Spinal cord (tissue), 10 donors: ENCODE data around the gene GCSAM. TPM values are rescaled to one million over a fixed set of nuclear protein-coding genes. Genes with fewer than 3 reads are reported as not detected.

Experiments used
- DNase-seq, 6 donors: peaks; one replicate each; pipeline versions ENCODE4 v3.0.0 to v3.0.0-alpha.2; 2013 to 2015; ENCODE audit warnings: low spot score in 6 of 6, low read depth in 4 of 6
- H3K27ac ChIP-seq: one replicate; pipeline ENCODE4 v1.5.1; 2013; ENCODE audit warnings: low read depth, low read length, control low read depth
- H3K27me3 ChIP-seq: one replicate; pipeline ENCODE4 v1.6.1; 2013; ENCODE audit warnings: low read length; ENCODE audit not compliant: control insufficient read depth, insufficient read depth
- H3K36me3 ChIP-seq: one replicate; pipeline ENCODE4 v1.6.1; 2013; ENCODE audit warnings: low read length; ENCODE audit not compliant: control insufficient read depth, insufficient read depth
- H3K4me1 ChIP-seq: one replicate; pipeline ENCODE4 v1.6.1; 2013; ENCODE audit warnings: low read length; ENCODE audit not compliant: control insufficient read depth, insufficient read depth
- H3K4me3 ChIP-seq: one replicate; pipeline ENCODE4 v1.5.1; 2013; ENCODE audit warnings: low read depth, low read length, control low read depth
- H3K9me3 ChIP-seq: one replicate; pipeline ENCODE4 v1.6.1; 2013; ENCODE audit warnings: low read length; ENCODE audit not compliant: control insufficient read depth, insufficient read depth
- WGBS: methylation state at CpG from one replicate; pipeline ENCODE4 v1.1.5; 2013; ENCODE audit warnings: missing lambda C conversion rate; ENCODE audit not compliant: insufficient coverage; 5-methylcytosine and 5-hydroxymethylcytosine counted together
- polyA plus RNA-seq, 2 donors: library from polyadenylated mRNA; unstranded; fragments of 120-200 nt; gene quantifications; one replicate each; pipeline ENCODE4 v1.2.1, GENCODE V29; 2013; ENCODE audit not compliant: insufficient read length in 2 of 2
- total RNA-seq, 2 donors: library from RNA; depleted of rRNA in 1 of 2; stranded (reverse); fragments of 120-200 nt in 1 of 2; fragments of >200 nt in 1 of 2; gene quantifications; one replicate each; pipeline versions ENCODE4 v1.2.3 to v1.2.4, GENCODE V29; 2013 to 2014
- donor health status: healthy.

The GCSAM gene
- total and polyA plus RNA-seq, 4 donors = 0.17 to 1.2 (median 0.35) TPM; not detected in 1

GRCh38 chr3:112121577-112122547 is 11.2 kb downstream of the GCSAM start:
- Histone ChIP-seq H3K4me3 (no peak overlapping the region), H3K27me3 (no peaks in the 10 kb centered on the region), H3K27ac (no peak overlapping the region), H3K4me1 (peaks cover 4% of the 10 kb centered on the region), H3K36me3 (no peaks in the 10 kb centered on the region), H3K9me3 (no peaks in the 10 kb centered on the region)
- no peak for DNase-seq
- no CpG with 5 or more reads among the region's 2 CpGs for WGBS

- no peaks in the 10 kb centered on the region for H3K27me3 ChIP-seq
- 72% methylated on average over 3 of the region's 9 CpGs for WGBS
- H3K27ac ChIP-seq = no peak overlapping the region
- no peaks in the 10 kb centered on the region for H3K9me3 ChIP-seq
- no peak overlapping the region for H3K4me3 ChIP-seq
- peaks cover 6% of the 10 kb centered on the region for H3K4me1 ChIP-seq
- no peaks in the 10 kb centered on the region for H3K36me3 ChIP-seq
- no peak for DNase-seq
Measured at GRCh38 chr3:112119962-112120836, 12.8 kb downstream of the GCSAM start.

- H3K36me3 ChIP-seq = no peaks in the 10 kb centered on the region
- no peaks in the 10 kb centered on the region for H3K27me3 ChIP-seq
- no peak for DNase-seq
- H3K4me3 ChIP-seq = no peak overlapping the region
- H3K9me3 ChIP-seq = no peaks in the 10 kb centered on the region
- 80% methylated on average over 2 of the region's 4 CpGs for WGBS
- peaks cover 11% of the 10 kb centered on the region for H3K4me1 ChIP-seq
- no peak overlapping the region for H3K27ac ChIP-seq
Measured at GRCh38 chr3:112117841-112118571, 15.0 kb downstream of the GCSAM start.

DNA sequence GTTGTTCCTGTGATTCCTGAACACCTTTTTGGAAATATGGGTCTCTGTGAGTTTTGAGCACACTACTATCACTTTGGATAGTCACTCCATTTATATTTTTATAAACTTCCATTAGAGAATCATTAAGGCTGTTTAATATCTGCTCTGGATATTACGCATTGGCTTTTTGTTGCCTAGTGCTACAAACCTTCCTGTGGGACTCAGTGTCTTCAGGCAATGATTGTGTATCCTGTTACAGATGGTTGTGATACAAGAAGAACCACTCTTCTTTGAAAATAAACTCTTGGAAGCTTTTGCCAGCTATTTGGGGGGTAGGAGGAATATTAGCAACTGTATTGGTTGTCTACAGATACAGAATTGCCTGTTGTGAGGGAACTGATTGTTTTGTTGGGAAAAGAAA is 15.6 kb downstream of the GCSAM start:
- Histone ChIP-seq H3K27ac (no peak overlapping the region), H3K9me3 (no peaks in the 10 kb centered on the region), H3K4me1 (peaks cover 11% of the 10 kb centered on the region), H3K4me3 (no peak overlapping the region), H3K36me3 (no peaks in the 10 kb centered on the region), H3K27me3 (no peaks in the 10 kb centered on the region)
- WGBS = no CpG with 5 or more reads among the region's 1 CpG
- DNase-seq = no peak

DNA sequence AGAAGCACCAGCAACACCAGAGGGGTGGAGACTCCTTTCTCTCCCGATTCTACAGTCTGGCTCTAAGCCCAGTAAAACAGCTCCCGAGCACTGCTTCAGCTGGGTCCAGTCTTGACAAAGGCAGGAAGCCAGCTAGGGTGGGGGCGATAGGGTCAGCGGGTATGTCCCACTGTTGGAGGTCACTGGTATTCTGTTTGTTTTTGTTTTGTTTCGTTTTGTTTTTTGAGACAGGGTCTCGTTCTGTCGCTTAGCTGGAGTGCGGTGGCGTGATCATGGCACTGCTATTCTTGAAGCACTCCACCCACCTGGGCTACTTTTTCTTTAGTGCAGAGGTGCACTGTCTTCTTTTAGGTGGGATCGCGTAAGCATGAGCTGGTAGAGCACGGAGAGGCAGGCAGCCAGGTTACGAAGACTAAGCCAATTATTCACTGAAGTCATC is 16.3 kb downstream of the GCSAM start:
- Histone ChIP-seq H3K27ac (no peak overlapping the region), H3K4me3 (peak overlapping the region; percentile 16), H3K36me3 (no peaks in the 10 kb centered on the region), H3K27me3 (no peaks in the 10 kb centered on the region), H3K4me1 (peaks cover 11% of the 10 kb centered on the region), H3K9me3 (no peaks in the 10 kb centered on the region)
- 67% methylated on average over 7 of the region's 13 CpGs for WGBS
- DNase-seq = peak in 1 of 6 donors; percentile 20

- H3K27ac ChIP-seq = no peak overlapping the region
- H3K4me3 ChIP-seq = no peak overlapping the region
- no peaks in the 10 kb centered on the region for H3K9me3 ChIP-seq
- H3K4me1 ChIP-seq = peaks cover 11% of the 10 kb centered on the region
- H3K27me3 ChIP-seq = no peaks in the 10 kb centered on the region
- DNase-seq = no peak
- 76% methylated on average over 2 of the region's 6 CpGs for WGBS
- no peaks in the 10 kb centered on the region for H3K36me3 ChIP-seq
Measured at GRCh38 chr3:112115806-112116383, 17.2 kb downstream of the GCSAM start.

DNA sequence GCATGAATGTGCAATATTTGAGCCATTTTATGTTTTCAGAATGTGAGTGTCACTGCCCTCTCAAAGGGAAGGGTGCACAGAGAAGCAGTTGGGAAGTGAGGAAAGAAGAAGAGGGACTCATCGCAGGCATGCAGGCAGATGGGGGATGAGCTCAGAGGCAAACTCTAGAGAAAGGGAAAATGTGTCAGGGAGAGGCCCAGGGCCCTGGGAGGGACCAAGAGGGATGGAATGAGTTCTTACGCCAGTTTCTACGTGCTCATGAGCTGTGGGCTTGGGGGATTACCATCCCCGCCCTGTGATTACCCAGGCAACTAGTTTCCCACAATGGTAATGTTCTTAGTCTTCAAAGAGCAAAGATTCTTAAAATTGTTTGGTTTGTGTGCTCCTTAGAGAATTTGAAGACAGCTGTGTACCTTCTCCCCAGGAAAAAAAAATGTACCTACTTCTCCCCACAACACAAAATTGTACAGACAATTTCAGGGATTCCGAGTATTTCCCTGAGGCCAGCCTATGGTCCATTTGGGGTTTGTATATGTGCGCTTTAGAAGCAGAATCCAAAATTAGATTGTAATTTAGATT is 17.8 kb downstream of the GCSAM start:
- Histone ChIP-seq H3K27me3 (no peaks in the 10 kb centered on the region), H3K4me3 (no peak overlapping the region), H3K27ac (no peak overlapping the region), H3K36me3 (no peaks in the 10 kb centered on the region), H3K4me1 (peaks cover 11% of the 10 kb centered on the region), H3K9me3 (no peaks in the 10 kb centered on the region)
- 81% methylated on average over 4 of the region's 6 CpGs for WGBS
- peak in 1 of 6 donors; percentile 49 for DNase-seq

DNA sequence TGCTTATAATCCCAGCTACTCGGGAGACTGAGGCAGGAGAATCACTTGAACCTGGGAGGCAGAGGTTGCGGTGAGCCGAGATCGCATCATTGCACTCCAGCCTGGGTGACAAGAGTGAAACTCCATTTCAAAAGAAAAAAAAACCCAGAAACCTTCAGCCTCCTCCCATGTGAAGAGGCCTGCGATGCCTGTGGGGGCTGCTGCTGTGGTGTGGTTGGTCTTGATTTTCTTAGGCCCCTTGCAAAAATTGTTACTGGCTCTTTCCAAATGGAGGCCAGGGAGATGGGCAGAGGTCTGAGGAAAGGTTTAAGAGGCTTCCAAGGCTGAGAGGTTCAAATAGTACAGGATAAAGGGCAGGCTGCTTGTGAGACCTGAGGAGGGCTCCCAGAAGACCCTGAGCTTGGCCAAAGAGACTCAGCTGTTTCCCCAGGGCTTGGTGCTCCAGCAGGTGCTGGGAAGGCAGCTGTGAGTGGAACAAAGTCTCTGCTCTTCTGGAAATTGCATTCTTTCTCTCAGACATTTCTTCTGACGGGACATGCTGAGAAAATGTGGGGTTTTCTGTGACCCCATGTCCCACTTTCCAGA is 18.4 kb downstream of the GCSAM start:
- no peaks in the 10 kb centered on the region for H3K27me3 ChIP-seq
- H3K4me1 ChIP-seq = peaks cover 11% of the 10 kb centered on the region
- no peaks in the 10 kb centered on the region for H3K36me3 ChIP-seq
- H3K4me3 ChIP-seq = no peak overlapping the region
- DNase-seq = no peak
- H3K27ac ChIP-seq = no peak overlapping the region
- no peaks in the 10 kb centered on the region for H3K9me3 ChIP-seq
- WGBS = 100% methylated on average over 1 of the region's 6 CpGs
